ENCODE results near the gene DIDO1.
A peak's percentile ranks its signal among the peaks of the same experiment; 100 is the strongest.

DIDO1 gene

DNA sequence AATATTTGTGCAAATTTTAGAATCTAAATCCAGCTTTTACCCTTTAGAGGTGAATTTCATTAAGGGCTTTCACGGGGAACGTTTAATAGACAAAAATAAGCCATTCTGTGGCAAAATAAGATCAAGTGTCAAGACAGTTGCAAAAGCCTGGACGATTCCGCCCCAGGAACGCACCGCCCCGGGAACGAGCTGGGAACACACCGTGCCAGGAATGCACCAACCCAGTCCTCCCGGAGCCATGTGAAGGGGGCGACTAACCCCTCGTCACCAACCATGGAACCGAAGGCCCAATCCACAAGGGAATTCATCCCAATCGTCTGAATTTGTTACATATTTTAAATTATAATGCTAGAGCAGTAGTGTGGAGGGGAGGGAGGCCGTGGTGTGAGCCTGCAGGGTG is 43.9 kb downstream of the DIDO1 start:
- no peak overlapping the region for H3K27ac ChIP-seq

DNA sequence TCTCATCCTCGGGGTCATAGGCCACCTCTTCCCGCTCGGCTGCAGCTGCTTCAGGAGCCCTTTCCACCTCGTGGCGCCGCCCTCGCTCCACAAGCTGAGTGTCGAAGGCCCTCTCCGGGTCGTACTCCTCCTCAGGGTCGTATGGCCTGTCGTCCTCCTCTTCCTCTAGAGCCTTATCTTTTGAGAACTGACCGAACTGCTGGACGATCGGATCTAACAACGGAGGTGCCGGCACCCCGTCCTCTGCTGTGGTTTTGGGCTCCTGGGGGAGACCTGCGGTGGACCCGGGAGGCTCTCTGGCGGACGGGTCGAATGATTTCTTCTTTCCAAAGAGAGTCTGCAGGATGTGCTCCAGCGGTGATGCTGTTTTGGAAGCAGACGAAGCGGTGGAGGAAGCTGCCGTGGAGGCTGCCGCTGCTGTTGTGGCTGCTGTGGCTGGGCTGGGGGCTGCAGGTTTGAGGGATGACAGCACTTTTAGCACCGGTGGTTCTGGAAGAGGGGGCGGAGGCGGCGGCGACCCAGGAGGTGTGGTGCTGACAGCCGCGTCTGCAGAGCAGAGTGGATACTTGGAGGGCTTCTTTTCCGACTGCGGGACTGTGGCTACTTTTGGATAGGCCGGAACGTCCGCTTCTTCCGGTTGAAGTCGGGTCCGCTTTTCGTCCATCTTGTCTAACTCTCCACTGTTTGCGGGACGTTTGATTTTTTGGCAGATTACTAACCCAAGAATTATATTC is 44.5 kb downstream of the DIDO1 start:
- no peak overlapping the region for H3K27ac ChIP-seq
- no peak for TF ChIP-seq ZFX (IDR thresholded peaks at IDR 0.05; ENCODE audit: borderline replicate concordance)
- TF ChIP-seq, protein P1, sequence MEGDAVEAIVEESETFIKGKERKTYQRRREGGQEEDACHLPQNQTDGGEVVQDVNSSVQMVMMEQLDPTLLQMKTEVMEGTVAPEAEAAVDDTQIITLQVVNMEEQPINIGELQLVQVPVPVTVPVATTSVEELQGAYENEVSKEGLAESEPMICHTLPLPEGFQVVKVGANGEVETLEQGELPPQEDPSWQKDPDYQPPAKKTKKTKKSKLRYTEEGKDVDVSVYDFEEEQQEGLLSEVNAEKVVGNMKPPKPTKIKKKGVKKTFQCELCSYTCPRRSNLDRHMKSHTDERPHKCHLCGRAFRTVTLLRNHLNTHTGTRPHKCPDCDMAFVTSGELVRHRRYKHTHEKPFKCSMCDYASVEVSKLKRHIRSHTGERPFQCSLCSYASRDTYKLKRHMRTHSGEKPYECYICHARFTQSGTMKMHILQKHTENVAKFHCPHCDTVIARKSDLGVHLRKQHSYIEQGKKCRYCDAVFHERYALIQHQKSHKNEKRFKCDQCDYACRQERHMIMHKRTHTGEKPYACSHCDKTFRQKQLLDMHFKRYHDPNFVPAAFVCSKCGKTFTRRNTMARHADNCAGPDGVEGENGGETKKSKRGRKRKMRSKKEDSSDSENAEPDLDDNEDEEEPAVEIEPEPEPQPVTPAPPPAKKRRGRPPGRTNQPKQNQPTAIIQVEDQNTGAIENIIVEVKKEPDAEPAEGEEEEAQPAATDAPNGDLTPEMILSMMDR (IDR thresholded peaks at IDR 0.05), result no peak

More for the DNA sequence above, 43.9 kb downstream of the DIDO1 start:
- TF ChIP-seq, protein P1 (IDR thresholded peaks at IDR 0.05), result no peak
- TF ChIP-seq ZFX (IDR thresholded peaks at IDR 0.05; ENCODE audit: borderline replicate concordance), result no peak

DNA sequence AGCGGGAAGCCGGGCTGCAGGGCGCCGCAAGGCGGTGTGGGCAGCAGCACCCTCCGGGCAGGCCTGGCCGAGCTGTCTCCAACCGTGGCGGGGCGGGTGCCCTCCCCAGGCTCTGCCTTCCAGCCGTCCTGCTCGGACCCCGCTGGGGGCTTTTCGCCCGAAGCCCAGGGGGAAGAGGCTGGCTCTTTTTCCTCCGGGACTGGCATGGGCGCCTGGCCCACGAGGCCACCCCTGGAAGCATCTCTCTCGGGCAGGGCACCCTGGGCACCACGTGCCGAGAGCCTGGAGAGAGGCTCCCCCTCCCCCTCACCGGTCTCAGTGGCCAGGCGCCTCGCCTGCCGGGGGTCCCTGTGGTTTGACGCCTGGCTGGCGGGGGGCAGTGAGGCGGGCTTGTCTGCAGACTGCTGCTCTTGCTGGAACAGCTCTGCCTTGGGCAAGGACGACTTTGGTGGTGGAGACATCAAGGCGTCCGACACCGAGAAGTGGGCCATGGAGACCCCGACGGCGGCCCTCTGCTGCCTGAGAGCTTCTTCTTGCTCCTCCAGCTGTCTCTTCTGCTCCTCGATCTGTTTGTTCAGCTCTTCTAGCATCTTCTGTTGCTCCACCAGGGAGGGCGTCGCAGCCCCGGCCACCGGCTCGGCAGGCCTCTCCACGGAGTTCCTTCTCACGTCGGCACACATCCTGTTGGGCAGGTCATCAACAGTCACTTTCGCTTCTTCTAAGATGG is 45.2 kb downstream of the DIDO1 start:
- TF ChIP-seq, protein P1 (IDR thresholded peaks at IDR 0.05), result no peak
- no peak for TF ChIP-seq ZFX (IDR thresholded peaks at IDR 0.05; ENCODE audit: borderline replicate concordance)

DNA sequence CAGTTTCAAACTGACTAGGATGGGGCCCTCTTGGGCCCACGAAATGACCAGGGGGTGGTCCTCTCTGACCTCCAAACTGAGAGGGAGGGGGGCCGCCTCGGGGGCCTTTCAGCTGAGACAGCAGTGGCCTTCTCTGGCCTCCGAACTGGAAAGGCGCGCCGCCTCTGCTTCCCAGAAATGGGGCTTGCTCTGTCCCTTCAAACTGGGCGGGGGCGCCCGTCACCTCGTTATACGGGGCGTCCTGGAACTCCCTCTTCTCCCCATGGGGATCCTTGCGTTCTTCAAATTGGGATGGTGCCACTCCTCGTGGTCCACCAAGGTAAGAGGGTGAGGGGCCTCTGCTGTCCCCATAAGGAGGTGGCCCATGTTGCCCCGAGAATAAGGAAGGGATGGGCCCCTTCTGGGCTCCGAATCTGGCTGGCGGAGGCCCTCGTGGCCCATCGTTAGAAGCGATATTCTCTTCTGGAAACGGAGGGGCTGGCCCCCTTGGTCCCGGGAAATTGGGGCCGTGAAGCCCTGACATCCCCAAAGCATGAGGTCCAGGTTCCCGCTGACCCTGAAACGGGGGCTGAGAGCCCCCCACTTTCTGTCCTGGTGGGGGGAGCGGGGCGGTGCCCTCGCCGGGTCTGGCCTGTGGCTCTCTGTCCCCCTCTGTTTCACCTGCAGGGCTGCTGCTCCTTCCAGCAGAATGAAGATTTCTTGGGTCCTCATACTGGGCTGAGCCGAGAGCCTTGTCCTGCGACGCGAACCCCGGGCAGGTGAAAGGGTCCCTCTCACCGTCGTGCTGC is 46.0 kb downstream of the DIDO1 start:
- H3K27ac ChIP-seq, result no peak overlapping the region
- TF ChIP-seq, protein P1 (IDR thresholded peaks at IDR 0.05), result no peak
- no peak for TF ChIP-seq ZFX (IDR thresholded peaks at IDR 0.05; ENCODE audit: borderline replicate concordance)

More for the DNA sequence above, 45.2 kb downstream of the DIDO1 start:
- H3K27ac ChIP-seq, result no peak overlapping the region

DNA sequence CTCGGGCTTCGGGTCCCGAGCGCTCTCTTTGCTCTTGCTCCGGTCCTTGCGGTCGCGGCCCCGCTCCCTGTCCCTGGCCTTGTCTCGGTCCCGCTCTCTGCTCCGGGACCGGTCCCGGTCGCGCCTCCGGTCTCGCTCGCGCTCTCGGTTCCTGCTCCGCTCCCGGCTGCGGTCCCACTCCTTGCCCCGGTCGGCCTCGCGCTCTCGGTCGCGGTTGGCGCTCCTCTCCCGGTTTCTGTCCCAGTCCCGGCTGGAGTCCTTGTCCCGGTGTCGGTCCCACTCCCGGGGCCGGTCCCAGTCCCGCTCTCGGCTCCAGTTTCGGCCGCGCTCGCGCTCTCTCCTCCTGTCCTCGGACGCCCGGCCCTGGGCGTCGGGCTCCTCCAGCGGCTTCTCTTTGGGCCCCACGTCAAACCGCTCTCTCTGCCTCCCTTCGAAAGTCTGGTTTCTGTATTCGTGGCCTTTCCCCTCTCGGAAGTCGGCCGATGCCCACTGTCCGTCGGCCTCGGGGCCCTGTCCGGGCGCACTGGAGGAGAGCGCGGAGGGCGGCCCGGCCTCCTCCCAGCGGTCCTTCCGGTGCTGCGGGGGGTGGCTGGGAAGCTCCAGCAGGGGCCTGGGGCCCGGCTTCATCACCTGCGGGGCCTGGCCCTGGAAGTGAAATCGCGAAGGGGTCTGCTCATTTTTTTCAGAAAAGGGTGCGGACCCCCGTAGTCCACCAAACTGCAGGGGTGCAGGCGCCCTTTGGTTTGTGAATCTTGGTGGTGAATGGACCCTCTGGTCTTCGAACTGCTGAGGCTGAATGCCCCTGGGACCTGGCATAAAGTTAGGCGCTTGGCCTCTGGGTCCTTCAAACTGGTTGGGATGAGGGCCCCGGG is 46.8 kb downstream of the DIDO1 start:
- TF ChIP-seq, protein P1 (IDR thresholded peaks at IDR 0.05), result no peak
- TF ChIP-seq ZFX (IDR thresholded peaks at IDR 0.05; ENCODE audit: borderline replicate concordance), result no peak
- 0 out of 2 replicates have a peak overlapping the region, but pooled peaks have one; percentile 25 for H3K27ac ChIP-seq

DNA sequence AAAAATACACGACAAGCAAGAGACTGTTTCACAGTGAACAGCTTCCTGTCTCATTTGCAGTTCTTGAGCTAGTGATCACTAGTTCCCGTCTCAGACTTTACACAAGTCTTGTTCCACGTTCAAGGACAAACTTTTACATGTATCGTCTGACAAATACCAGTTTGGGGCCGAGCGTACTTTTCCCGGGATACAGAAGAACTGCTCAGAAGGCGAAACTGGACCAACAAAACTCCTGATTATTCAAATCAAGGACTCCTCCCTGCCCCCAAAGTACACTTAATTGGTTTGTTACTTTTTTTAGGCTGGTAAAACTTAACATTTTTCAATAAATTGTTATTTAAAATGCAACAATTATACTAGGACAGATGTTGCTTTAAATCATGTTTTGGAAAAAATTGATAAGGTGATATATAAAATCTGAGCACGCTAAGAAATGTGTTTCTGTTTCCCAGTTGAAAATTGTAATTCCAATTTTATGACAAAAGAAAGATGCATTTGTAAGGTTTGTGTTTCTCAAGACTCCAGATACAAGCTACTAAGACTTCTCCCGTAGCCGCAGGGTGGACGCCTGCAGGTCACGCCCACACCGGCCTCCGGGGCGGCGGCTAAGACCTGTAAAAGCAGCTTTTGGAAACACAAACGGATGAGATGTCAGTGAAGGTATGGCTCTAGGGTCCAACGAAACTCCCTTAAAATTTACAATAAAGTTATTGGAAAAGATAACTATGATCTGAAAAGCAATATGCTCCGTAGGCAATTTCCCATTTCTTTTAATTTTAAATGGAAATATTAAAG is 47.9 kb downstream of the DIDO1 start:
- peak overlapping the region; percentile 25; the same call in 1 of the 2 replicates for H3K27ac ChIP-seq
- TF ChIP-seq ZFX (IDR thresholded peaks at IDR 0.05; ENCODE audit: borderline replicate concordance), result no peak
- TF ChIP-seq, protein P1 (IDR thresholded peaks at IDR 0.05), result no peak
